Activated T-cell treated with anti-CD3 and anti-CD28 coated beads, Interleukin-2, amount 50 U/mL, for 72 hours (primary cell): ENCODE results near the gene STX8. TPM values are rescaled to one million over a fixed set of nuclear protein-coding genes. Genes with fewer than 3 reads are reported as not detected.

Experiments
- ATAC-seq, 2 donors: fragments of 150-1000 bp; cut with Tn5 transposase; replicated peaks in 1 of 2; 2 replicates each; pipeline ENCODE4 v1.10.0; 2021; ENCODE audit warnings: moderate library complexity in 2 of 2, mild to moderate bottlenecking in 1 of 2
- DNase-seq, 2 donors: peaks; one replicate each; pipeline ENCODE4 v3.0.0; 2021 to 2022; ENCODE audit warnings: mixed read lengths in 1 of 2
- H3K27ac Mint-ChIP-seq: one replicate; pipeline ENCODE4 v1.8.0; 2022; ENCODE audit warnings: mild to moderate bottlenecking, moderate library complexity, mixed read lengths
- H3K27me3 Mint-ChIP-seq: one replicate; pipeline ENCODE4 v1.8.0; 2022; ENCODE audit warnings: low read depth, mixed read lengths
- H3K36me3 Mint-ChIP-seq, 2 donors: one replicate each; pipeline ENCODE4 v1.8.0; 2022; ENCODE audit warnings: mixed read lengths in 2 of 2, mild to moderate bottlenecking in 1 of 2; ENCODE audit not compliant: insufficient read depth in 2 of 2
- H3K4me1 Mint-ChIP-seq: one replicate; pipeline ENCODE4 v1.8.0; 2022; ENCODE audit warnings: low read depth, mixed read lengths
- H3K4me3 Mint-ChIP-seq, 2 donors: one replicate each; pipeline ENCODE4 v1.8.0; 2022; ENCODE audit warnings: mild to moderate bottlenecking in 2 of 2, mixed read lengths in 2 of 2, moderate library complexity in 2 of 2
- H3K9me3 Mint-ChIP-seq, 2 donors: one replicate each; pipeline ENCODE4 v1.8.0; 2022; ENCODE audit warnings: mixed read lengths in 2 of 2
- total RNA-seq, 2 donors: library from RNA; stranded (reverse); gene quantifications; one replicate each; pipeline ENCODE4 v1.2.3, GENCODE V29; 2022

Gene STX8
- total RNA-seq, 2 donors from 2014 or later = 53.8 to 61.3 TPM

DNA sequence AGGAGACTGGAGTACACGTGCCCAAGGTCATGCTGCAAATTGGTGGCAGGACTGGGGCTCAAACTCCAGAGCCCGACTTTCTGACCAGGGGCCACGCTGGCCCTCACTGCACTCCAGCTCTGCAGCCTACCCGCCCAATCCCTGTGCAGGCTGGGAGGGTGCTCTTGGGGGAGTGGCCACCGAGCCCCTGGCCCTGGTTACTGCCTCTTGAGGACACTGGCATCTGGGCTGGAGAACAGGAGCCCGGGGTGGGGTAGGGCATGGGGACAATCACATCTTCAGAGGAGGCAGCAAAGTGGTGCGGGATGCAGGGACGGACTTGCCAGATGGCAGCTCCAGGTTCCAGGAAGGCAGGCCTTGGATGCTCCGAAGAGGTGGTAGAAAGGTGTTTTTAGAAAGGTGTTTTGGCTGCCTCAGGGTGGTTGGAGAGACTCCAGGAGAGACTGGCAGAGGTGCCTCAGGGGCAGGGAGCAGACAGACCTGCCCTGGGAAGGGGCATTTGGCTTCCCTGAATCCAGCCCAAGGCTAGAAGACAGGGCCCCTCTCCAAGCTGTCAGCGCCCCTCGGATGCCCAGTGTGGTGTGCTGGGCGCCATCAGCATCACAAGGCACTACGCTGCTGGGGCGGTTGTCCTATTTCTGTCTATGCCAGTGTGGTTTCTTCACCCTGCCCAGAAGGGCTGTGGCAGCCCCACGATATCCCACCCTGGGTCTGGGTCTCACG is 333.7 kb downstream of the STX8 start:
- Mint-ChIP-seq H3K27me3 (no peaks in the 10 kb centered on the region), H3K9me3 (no peaks in the 10 kb centered on the region), H3K36me3 (peaks cover 0 to 1% of the 10 kb centered on the region in 2 donors), H3K27ac (no peak overlapping the region), H3K4me3 (no peak overlapping the region), H3K4me1 (peaks cover 13% of the 10 kb centered on the region)
- no peak for DNase-seq
- ATAC-seq = no peak

- DNase-seq (no peak), ATAC-seq (no peak)
- Mint-ChIP-seq H3K36me3 (peaks cover 0 to 1% of the 10 kb centered on the region in 2 donors), H3K4me1 (peaks cover 13% of the 10 kb centered on the region), H3K4me3 (peak overlapping the region in 1 of 2 donors; percentile 7), H3K27ac (no peak overlapping the region), H3K27me3 (no peaks in the 10 kb centered on the region), H3K9me3 (no peaks in the 10 kb centered on the region)
These were observed 334.3 kb downstream of the STX8 start for GRCh38 chr17:9241371-9241712.

GRCh38 chr17:9240659-9241370 is 334.8 kb downstream of the STX8 start:
- Mint-ChIP-seq H3K4me3 (peak overlapping the region; percentile 27 to 63), H3K9me3 (no peaks in the 10 kb centered on the region), H3K27me3 (no peaks in the 10 kb centered on the region), H3K27ac (no peak overlapping the region), H3K4me1 (peaks cover 13% of the 10 kb centered on the region), H3K36me3 (peaks cover 0 to 1% of the 10 kb centered on the region in 2 donors)
- ATAC-seq = no peak
- no peak for DNase-seq

DNA sequence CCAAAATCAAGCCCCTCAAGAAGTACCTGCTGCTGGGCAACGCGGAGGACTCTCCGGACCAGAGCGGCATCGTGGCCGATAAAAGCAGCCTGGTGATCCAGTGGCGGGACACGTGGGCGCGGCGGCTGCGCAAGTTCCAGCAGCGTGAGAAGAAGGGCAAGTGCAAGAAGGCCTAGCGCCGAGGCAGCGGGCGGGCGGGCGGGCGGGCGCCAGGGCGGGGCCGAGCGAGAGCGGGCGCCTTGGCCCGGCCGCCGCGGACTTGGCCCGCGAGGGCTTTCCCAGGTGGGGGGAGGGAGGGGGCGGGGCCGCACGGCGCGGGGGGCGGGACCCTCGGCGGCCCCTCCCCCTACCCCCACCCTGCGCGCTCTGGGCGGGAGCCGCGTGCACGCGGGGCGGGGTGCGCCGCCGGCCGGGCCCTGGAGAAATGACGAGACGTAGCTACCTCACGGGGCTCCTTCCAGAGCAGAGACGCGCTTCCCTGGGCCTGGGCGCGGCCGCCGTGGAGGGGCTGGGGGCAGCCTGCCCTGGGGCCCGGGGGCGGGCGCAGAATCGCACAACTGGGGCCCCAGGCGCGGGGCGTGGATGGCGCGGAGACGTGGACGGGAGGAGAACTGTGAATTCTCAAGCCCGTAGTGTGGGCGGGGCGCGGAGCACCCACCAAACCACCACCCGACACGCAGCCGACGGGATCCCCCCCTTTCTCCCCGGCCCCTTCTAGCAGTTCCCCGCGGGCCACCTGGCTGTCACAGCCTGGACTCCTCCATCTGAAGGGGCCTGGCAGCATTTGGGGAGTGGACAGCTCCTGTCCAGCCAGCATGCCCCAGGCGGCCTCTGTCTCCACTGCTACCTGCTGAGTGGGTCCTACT is 335.6 kb downstream of the STX8 start:
- H3K4me3 Mint-ChIP-seq = peak overlapping the region; percentile 78 to 86
- H3K36me3 Mint-ChIP-seq = peaks cover 2 to 6% of the 10 kb centered on the region in 2 donors

GRCh38 chr17:9239246-9239792 is 336.3 kb downstream of the STX8 start:
- no peaks in the 10 kb centered on the region for H3K9me3 Mint-ChIP-seq

More for the DNA sequence above, 335.6 kb downstream of the STX8 start:
- peak; percentile 82 to 87 for ATAC-seq
- Mint-ChIP-seq H3K4me1 (peaks cover 17% of the 10 kb centered on the region), H3K9me3 (no peaks in the 10 kb centered on the region), H3K27me3 (no peaks in the 10 kb centered on the region), H3K27ac (no peak overlapping the region)
- DNase-seq = peak; percentile 64 to 76

DNA sequence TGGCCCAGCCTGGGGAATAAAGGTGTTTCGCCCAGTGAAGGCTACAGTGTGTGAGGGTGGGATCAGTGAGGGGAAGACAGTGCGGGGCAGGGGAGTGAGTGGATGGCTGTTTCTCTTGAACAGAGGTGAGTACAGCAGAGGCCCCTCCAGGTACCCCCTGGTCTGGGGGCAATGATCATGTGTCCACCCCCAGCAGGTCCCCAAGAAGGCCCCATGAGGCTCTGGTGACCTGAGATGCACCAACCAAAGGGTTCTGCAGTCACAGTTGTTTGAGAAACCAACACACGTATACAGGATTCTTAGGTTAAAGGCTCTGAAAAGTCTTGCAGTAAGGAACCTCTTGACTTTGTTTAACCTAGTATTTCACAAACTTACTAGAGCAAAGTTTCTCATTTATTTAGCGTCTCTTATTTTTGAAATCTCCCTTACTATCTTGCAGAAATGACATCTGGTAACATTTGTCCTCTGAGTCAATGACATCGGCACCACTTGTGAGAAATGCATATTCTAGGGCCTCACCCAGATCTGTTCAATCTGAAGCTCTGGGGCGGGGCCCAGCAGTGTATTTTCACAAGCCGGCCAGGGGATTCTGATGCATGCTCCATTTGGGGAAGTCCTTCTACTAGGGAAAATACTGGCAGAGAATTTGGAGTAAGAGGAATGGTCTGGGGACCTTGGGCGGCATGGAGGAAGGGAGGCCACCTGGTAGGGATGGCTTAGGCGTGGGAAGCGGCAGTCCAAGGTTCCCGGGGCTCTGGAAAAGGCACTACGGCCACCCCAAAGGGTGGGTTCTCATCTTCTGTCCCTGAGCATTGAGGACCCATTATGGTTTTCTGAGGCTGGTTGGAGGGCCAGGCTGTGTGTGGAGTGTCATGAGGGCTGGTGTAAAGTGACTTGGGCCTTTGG is 337.0 kb downstream of the STX8 start:
- ATAC-seq (no peak), DNase-seq (no peak)
- peak overlapping the region; percentile 78 to 86 for H3K4me3 Mint-ChIP-seq
- peaks cover 18% of the 10 kb centered on the region for H3K4me1 Mint-ChIP-seq
- H3K36me3 Mint-ChIP-seq = peaks cover 2 to 6% of the 10 kb centered on the region in 2 donors
- H3K27me3 Mint-ChIP-seq = no peaks in the 10 kb centered on the region
- H3K27ac Mint-ChIP-seq = no peak overlapping the region
- H3K9me3 Mint-ChIP-seq = no peaks in the 10 kb centered on the region

More at GRCh38 chr17:9239246-9239792, 336.3 kb downstream of the STX8 start:
- H3K4me3 Mint-ChIP-seq = peak overlapping the region; percentile 78 to 86
- peak; percentile 8 to 28 for ATAC-seq
- H3K36me3 Mint-ChIP-seq = peaks cover 2 to 6% of the 10 kb centered on the region in 2 donors
- peaks cover 18% of the 10 kb centered on the region for H3K4me1 Mint-ChIP-seq
- H3K27me3 Mint-ChIP-seq = no peaks in the 10 kb centered on the region
- H3K27ac Mint-ChIP-seq = no peak overlapping the region
- DNase-seq = peak; percentile 22 to 31

DNA sequence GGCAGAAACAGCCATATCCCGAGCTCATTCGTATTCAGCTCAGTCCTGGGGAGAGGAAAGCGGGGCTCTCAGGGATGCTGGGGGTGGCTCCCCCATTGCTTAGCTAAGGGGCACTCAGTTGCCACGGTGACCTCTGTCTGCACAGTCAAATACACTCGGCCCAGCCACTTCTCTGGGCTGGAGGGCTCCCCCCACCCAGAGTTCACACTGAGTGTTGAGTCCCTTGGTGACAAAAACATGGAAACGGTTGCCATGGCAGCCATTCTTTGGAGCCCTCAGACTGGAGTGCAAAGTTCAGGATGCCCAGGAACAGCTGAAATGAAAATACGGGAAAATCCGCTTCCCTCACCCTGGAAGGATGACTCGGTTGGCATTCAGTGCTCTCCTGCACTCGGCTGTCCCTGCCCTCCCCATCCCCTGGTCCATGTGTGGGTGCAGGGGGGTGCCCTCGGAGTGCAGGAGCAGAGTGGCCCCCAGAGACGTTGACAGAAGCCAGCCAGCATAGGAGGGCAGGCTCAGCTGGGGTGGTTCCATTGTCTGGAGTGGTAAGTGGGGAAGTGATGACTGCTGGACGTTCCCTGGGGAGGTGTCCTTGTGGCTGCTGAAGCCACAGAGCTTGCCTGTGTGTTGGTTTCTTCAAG is 337.8 kb downstream of the STX8 start:
- DNase-seq = no peak
- no peak overlapping the region for H3K4me3 Mint-ChIP-seq
- peaks cover 2 to 6% of the 10 kb centered on the region in 2 donors for H3K36me3 Mint-ChIP-seq
- H3K9me3 Mint-ChIP-seq = no peaks in the 10 kb centered on the region
- peaks cover 18% of the 10 kb centered on the region for H3K4me1 Mint-ChIP-seq
- H3K27me3 Mint-ChIP-seq = no peaks in the 10 kb centered on the region
- no peak for ATAC-seq
- H3K27ac Mint-ChIP-seq = no peak overlapping the region

DNA sequence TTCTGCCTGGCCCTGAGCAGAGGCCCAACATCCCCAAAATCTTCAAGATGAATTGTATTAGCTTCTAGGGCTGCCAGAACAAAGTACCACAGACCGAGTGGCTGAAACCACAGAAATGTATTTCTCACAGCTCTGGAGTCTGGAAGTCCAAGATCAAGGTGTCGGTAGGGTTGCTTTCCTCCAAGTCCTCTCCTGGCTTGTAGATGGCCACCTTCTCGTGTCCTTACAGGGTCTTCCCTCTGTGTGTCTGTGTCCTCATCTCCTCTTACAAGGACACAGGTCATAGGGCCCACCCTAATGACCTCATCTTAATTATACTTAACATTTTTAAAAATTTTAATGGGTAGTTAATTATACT is 338.6 kb downstream of the STX8 start:
- Mint-ChIP-seq H3K36me3 (peaks cover 2 to 6% of the 10 kb centered on the region in 2 donors), H3K4me3 (no peak overlapping the region), H3K4me1 (peaks cover 18% of the 10 kb centered on the region), H3K27me3 (no peaks in the 10 kb centered on the region), H3K9me3 (no peaks in the 10 kb centered on the region), H3K27ac (no peak overlapping the region)
- no peak for ATAC-seq
- no peak for DNase-seq

GRCh38 chr17:9236286-9237052 is 339.2 kb downstream of the STX8 start:
- Mint-ChIP-seq H3K4me3 (no peak overlapping the region), H3K4me1 (peaks cover 18% of the 10 kb centered on the region), H3K9me3 (no peaks in the 10 kb centered on the region), H3K27me3 (no peaks in the 10 kb centered on the region), H3K27ac (no peak overlapping the region), H3K36me3 (peaks cover 2 to 6% of the 10 kb centered on the region in 2 donors)
- DNase-seq = no peak
- no peak for ATAC-seq

DNA sequence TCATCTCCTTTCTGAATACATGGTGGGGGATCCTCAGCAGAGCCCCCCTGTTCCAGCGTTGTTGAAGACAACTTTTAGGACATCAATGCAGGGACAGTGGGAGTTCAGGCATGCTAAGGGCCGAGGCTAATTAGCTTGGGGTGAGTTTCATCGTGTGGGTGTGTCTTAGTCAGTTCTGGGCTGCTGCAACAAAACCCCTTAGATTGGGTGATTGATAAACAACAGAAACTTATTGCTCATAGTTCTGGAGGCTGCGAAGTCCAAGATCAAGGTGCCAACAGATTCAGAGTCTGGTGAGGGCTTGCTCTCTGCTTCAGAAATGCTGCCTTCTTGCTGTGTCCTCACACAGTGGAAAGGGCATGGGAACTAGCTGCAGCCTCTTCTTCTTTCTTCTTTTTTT is 340.3 kb downstream of the STX8 start:
- Mint-ChIP-seq H3K4me1 (peaks cover 18% of the 10 kb centered on the region), H3K9me3 (no peaks in the 10 kb centered on the region), H3K4me3 (no peak overlapping the region), H3K36me3 (peaks cover 2 to 6% of the 10 kb centered on the region in 2 donors), H3K27me3 (no peaks in the 10 kb centered on the region), H3K27ac (no peak overlapping the region)
- peak in 1 of 2 donors; percentile 23 for DNase-seq
- peak; percentile 18 to 26 for ATAC-seq

DNA sequence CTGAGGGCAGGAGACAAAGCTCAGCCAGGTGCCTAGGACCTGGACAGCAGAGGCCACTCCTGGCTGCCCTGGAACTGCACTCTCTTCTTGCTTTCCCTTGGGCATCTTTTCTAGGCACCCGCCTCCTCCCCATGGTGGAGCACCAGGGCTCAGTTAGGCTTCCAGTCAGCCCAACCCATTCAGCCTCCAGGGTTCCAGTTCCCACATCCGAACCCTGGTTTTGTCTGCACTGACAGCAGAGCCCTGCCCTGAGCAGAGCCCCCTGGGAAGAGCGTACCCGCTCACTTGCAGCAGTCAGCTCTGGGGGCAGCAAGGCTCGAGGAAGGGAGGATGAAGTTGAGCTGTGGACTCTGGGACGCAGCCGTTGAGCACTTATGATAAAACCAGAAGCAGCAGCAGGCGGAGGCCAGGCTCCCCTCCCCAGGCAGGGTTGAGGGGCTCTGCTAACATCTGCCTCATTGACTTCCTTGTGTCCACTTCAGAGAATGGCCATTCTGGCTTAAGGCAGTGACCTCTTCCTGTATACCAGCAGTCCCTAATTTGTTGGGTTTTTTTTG is 341.2 kb downstream of the STX8 start:
- no peaks in the 10 kb centered on the region for H3K9me3 Mint-ChIP-seq
- no peak overlapping the region for H3K27ac Mint-ChIP-seq
- DNase-seq (no peak), ATAC-seq (peak in 1 of 2 donors; percentile 5)
- H3K4me1 Mint-ChIP-seq = peaks cover 15% of the 10 kb centered on the region
- H3K4me3 Mint-ChIP-seq = no peak overlapping the region
- peaks cover 2 to 6% of the 10 kb centered on the region in 2 donors for H3K36me3 Mint-ChIP-seq
- H3K27me3 Mint-ChIP-seq = no peaks in the 10 kb centered on the region
